GM10248 (cell line): ENCODE data around the gene PLN.

Experiments
- CTCF ChIA-PET: fragments of 300-600 bp; sonication (Branson Sonifier 250); formaldehyde crosslinking; extraction: SDS; loops from one replicate; lab custom pipeline; 2021; ENCODE audit warnings: antibody characterized with exemption; lab: Yijun Ruan, JAX
- POLR2A ChIA-PET: fragments of 350-650 bp; sonication (Branson Sonifier 250); formaldehyde crosslinking; extraction: SDS; loops from one replicate; lab custom pipeline; 2020; ENCODE audit warnings: antibody characterized with exemption; lab: Yijun Ruan, JAX
- DNase-seq: peaks from one replicate; pipeline ENCODE4 v3.0.0; 2012; ENCODE audit errors: extremely low spot score
- CTCF ChIP-seq: IDR thresholded peaks from 2 replicates; pipeline ENCODE4 v1.5.1; 2012; ENCODE audit warnings: mild to moderate bottlenecking, low read depth; ENCODE audit errors: extremely low read depth, missing control alignments, control extremely low read depth

PLN gene

GRCh38 chr6:118505656-118506055, 42.4 kb upstream of the PLN start:
- POLR2A ChIA-PET, result no interaction called here
- TF ChIP-seq CTCF, result no peak
- CTCF ChIA-PET, result no interaction called here
- DNase-seq, result no peak

- ChIA-PET CTCF (no interaction called here), POLR2A (no interaction called here)
- DNase-seq, result no peak
- no peak for TF ChIP-seq CTCF
Observed at GRCh38 chr6:118506071-118506638, 41.9 kb upstream of the PLN start.

- POLR2A ChIA-PET, result no interaction called here
- no peak for TF ChIP-seq CTCF
- DNase-seq, result no peak
- CTCF ChIA-PET, result interaction anchor here (0.7 kb wide), 1 partner anchor 31 kb away, joined by 3 read pairs; no protein-coding TSS in a partner anchor
Observed at GRCh38 chr6:118507636-118508035, 40.5 kb upstream of the PLN start.

GRCh38 chr6:118509009-118509617, 39.0 kb upstream of the PLN start:
- no peak for DNase-seq
- ChIA-PET CTCF (no interaction called here), POLR2A (no interaction called here)
- TF ChIP-seq CTCF, result peak; percentile 67

GRCh38 chr6:118511930-118512715, 36.0 kb upstream of the PLN start:
- TF ChIP-seq CTCF, result no peak
- POLR2A ChIA-PET, result no interaction called here
- DNase-seq, result no peak
- CTCF ChIA-PET, result interaction anchor here (0.9 to 1.4 kb wide), 7 partner anchors 8 to 228 kb away, joined by 3 to 6 read pairs (median 3); no protein-coding TSS in a partner anchor

GRCh38 chr6:118514689-118515088, 33.4 kb upstream of the PLN start:
- CTCF ChIA-PET, result no interaction called here
- no peak for DNase-seq
- TF ChIP-seq CTCF, result no peak
- POLR2A ChIA-PET, result no interaction called here
